ENCODE data around the gene LLGL1.

The LLGL1 gene

GRCh38 chr17:18252160-18252559 is 26.7 kb downstream of the LLGL1 start:
- DNase-seq (ENCODE audit: low read depth), result no peak

DNA sequence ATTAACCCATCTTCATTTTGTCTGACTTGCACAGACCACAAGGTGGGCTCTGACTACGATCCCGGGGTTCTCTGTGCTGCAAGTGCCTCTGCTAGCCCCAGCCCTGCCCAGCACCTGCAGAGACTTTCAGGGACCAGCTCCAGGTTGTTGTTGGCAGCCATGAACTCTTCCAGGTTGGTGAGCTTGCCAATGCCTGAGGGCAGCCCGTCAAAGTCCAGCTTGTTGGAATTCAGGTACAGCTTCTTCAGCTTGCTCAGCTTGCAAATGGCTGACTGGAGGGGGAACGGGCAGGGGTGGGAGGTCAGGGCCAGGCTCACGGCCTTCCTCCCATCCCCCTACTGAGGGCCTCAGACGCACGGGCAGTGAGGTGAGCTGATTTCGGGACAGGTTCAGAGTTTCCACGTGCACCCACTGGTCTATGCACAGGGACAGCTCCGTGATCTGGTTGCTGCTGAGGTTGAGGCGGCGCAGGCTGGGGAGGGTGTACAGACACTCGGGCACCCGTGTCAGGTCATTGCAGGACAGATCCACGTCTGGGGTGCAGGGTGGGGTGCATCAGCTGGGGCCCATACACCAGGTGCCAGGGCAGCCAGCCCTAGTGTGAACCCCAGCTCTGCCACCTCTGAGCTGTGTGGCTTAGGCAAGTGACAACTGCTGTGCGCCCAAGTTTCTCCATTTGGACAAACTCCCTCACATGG is 27.9 kb downstream of the LLGL1 start:
- no peak for DNase-seq (ENCODE audit: low read depth)

GRCh38 chr17:18253947-18254821 is 28.7 kb downstream of the LLGL1 start:
- DNase-seq (ENCODE audit: low read depth), result no peak

- no peak for DNase-seq (ENCODE audit: low read depth)
Observed at GRCh38 chr17:18254888-18255649, 29.6 kb downstream of the LLGL1 start.

DNA sequence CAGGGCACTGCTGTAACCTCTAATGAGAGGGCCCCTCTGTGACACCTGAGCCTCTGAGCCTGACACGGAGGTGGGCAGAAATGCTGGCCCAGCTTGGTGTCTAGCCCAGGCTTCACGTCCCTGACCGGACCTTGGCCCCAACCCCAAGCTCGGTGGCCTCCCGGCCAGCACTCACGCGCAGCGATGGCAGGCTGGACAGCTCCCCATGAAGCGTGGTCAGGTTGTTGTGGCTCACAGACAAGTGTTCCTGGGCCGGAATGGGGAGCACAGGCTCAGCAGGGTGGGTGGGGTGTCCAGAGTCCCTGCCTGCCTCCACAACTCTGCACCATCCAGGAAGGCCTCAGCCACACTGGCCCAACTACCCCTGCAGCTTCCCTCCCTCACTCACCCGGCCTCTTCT is 30.9 kb downstream of the LLGL1 start:
- no peak for DNase-seq (ENCODE audit: low read depth)

- no peak for DNase-seq (ENCODE audit: low read depth)
Observed at GRCh38 chr17:18256776-18257175, 31.3 kb downstream of the LLGL1 start.

DNA sequence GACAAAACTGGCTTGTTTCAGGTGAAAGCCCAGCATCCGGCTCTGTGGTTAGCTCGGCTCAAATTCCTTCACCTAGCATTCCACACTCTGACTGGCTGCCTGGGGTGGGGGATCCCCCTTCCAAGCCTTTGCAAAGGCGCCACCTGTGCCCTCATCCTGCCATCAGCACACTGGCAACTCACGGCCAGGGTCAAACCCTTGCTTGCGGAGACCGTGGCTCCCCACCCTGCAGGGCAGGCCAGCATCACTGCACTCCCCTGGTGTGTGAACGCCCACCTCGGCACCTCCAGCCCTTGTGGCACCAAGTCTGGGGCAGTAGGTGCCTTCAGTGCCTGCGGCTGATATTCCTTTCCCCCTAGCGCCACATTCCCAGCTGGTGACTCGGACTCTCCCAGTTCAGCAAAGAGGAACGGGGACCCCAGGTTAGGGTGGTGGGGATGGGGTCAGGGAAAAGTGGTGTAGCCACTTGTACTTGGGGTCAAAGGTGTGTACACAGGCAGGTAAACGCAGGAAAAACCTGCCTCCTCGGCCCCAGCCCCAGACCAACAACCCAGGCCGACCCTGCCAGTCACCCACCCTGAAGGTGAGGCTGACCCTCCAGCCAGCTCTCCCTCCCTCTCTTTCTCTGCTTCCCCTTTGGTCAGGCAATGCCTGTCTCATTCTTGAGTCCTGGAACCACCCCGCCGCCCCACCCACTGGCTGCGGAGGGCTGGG is 32.0 kb downstream of the LLGL1 start:
- DNase-seq (ENCODE audit: low read depth), result peak; percentile 29

DNA sequence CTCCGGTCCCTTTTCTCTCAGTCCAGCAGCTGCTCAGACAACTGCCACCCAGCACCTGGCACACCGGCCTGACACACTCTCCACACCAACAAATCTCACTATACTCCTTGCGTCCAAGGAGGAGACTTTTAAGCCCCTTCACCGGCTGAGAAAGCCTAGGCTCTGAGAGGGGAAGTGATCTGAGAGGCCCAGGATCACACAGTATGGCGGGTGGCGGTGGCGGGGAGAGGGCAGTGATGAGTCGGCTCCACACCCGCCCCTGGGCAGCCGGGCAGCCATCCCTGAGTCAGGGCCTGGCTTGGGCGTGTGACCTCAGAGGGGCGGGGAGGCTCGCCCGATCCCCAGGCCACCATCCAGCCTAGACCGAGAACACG is 32.5 kb downstream of the LLGL1 start:
- DNase-seq (ENCODE audit: low read depth), result peak; percentile 24

GRCh38 chr17:18258356-18259038 is 33.1 kb downstream of the LLGL1 start, which contains the start of gene FLII:
FLII (minus strand) TSS chr17:18258738; CDS start chr17:18258690, 48 bp downstream.
- DNase-seq (ENCODE audit: low read depth), result peak; percentile 35

- no peak for DNase-seq (ENCODE audit: low read depth)
Observed at GRCh38 chr17:18259621-18260331, 34.3 kb downstream of the LLGL1 start.

DNA sequence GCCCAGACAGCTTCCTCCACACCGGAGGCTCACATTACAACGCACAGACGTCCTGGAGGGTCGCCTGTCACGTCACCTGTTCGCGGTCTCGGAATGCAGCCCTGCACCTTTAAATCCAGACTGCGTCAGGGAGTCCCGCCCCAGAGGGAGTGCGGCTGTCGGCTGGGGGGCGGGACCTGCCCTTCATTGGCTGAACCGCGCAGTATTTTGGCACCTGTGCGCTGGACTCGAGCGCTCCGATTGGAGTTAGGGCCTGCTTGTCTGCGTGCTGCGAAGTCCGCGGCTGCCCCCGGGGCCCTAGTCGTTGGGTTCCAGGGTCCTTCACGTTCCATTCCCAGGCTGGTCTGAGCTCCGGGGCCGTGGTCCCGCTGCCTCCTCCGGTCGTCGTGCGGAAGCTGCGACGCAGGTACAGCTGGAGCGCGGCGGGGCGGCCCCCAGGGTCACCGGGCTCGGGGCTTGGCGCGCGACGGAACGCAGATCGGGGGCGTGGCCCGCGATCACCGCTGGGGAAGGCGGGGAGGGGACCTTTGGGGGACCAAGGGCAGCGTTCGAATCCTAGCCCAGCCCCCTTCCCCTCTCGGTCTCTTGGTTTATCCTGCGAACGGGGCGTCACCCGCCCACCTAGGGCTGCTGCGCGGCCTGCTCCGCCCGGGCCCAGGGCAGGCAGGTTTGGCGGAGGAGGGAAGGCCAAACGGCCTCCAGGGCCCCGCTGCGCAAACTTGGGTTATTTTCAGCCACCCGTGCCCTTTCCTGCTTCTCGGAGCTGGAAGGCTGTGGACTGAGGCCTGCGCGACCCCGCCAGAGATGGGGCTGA is 35.1 kb downstream of the LLGL1 start, which contains the start of gene MIEF2:
TSS of gene MIEF2 (plus strand) at position 331 of the 814 bp plus-strand sequence. CDS start 2,059 bp downstream, outside the sequence.
- peak; percentile 67 for DNase-seq (ENCODE audit: low read depth)

DNA sequence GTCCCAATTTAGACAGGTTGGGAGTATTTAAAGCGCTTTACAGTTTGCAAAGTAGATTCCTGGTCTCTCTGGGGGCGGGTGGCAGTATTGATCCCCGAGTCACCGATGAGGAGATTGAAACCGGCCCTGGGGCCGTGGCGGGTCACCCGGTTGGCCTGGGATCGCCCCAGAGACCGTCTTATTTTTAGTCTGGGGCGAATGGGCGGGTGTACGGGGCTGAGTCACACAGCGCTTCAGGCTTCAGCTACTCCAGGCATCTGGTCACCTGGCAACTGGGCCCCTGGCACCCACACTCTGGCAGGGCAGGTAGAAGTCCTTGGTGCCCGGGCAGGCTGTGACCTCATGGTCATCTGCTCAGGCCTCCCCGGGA is 35.7 kb downstream of the LLGL1 start:
- DNase-seq (ENCODE audit: low read depth), result no peak

- DNase-seq (ENCODE audit: low read depth), result no peak
Observed at GRCh38 chr17:18261659-18262058, 36.2 kb downstream of the LLGL1 start.

GRCh38 chr17:18262111-18262510 is 36.7 kb downstream of the LLGL1 start:
- no peak for DNase-seq (ENCODE audit: low read depth)

GRCh38 chr17:18262641-18263040 is 37.2 kb downstream of the LLGL1 start:
- no peak for DNase-seq (ENCODE audit: low read depth)

DNA sequence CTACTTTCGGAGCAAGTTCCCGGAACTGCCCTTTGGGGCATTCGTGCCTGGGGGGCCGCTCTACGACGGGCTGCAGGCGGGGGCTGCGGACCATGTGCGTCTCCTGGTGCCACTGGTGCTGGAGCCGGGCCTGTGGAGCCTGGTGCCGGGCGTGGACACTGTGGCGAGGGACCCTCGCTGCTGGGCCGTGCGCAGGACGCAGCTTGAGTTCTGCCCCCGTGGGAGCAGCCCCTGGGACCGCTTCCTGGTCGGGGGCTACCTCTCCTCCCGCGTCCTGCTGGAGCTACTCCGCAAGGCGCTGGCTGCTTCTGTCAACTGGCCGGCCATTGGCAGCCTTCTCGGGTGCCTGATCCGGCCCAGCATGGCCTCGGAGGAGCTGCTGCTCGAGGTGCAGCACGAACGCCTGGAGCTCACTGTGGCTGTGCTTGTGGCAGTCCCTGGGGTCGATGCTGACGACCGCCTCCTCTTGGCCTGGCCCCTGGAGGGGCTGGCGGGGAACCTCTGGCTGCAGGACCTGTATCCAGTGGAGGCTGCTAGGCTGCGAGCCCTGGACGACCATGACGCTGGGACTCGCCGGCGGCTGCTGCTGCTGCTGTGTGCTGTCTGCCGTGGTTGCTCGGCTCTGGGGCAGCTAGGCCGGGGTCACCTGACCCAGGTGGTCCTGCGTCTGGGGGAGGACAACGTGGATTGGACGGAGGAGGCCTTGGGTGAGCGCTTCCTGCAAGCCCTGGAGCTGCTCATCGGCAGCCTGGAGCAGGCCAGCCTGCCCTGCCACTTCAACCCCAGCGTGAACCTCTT is 38.6 kb downstream of the LLGL1 start:
- no peak for DNase-seq (ENCODE audit: low read depth)

DNA sequence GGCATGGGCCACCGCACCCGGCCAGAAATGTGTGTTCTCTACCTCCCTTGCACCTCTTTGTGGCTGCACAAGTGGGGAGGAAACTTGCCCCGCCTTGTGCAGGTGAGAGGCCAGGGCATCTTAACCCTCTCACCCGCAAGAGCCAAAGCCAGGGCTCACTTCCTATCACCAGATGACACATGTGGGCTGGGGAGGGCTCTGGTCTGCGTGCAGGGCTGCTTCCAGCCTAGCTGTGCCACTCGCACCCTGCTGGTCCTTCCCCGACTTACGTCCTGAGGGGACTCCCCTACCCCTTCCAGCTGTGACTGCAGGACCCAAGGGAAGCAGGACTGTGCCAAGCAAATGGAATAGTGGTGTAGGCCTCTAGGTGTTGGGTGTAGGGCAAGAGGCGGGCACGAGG is 41.9 kb downstream of the LLGL1 start:
- DNase-seq (ENCODE audit: low read depth), result no peak

DNA sequence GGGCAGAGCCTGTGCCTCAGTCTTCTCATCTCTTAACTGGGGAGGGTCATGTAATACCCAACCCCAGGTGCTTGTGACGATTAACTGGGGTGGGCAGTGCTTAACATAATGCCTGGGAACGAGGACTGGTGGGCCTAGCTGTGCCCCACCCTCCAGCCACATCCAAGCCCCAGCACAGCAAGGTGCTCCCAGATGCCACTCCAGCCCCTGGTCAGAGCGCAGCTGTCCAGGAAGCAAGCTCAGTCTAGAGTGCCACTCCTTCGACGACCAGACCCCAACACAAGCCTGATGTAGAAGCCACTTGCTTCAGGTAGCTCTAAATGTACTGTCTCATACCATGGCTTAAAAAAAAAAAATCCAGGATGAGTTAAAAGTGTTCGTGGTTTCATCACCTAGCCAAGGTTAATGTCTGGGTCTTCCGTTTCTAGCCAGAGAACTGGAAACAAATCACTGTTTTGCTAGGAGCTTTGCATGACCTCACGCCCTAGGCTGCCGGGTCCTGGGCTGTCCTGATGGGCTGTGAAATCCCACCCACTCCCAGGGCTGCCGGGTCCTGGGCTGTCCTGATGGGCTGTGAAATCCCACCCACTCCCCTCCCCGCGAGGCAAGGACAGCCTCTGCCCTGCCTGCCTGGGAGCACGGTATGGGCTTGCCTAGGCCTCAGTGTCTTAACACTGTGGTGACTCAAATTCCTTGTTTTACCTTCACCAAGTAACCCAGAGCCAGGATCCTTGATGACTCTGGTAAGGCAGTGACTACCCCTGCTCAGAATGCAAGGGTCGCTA is 42.7 kb downstream of the LLGL1 start:
- DNase-seq (ENCODE audit: low read depth), result no peak

Measured in CMK (cell line).